BE2C (cell line): ENCODE measurements around the gene ZDHHC14.

ENCODE experiments used
- DNase-seq: peaks from one replicate; pipeline ENCODE4 v3.0.0-alpha.2; 2020
- H3K27me3 ChIP-seq: fragments of 250-450 bp; sonication (Bioruptor Pico); 2 replicates; pipeline ENCODE4 v1.5.1; 2020; ENCODE audit warnings: mild to moderate bottlenecking
- H3K36me3 ChIP-seq: fragments of 250-450 bp; sonication (Bioruptor Pico); 2 replicates; pipeline ENCODE4 v1.5.1; 2020; ENCODE audit warnings: mild to moderate bottlenecking
- H3K4me1 ChIP-seq: fragments of 250-450 bp; sonication (Bioruptor Pico); 2 replicates; pipeline ENCODE4 v1.5.1; 2020
- H3K4me3 ChIP-seq: 2 replicates; pipeline ENCODE4 v1.5.1; 2011; ENCODE audit warnings: low read depth, low read length
- H3K9me3 ChIP-seq: fragments of 250-450 bp; sonication (Bioruptor Pico); 2 replicates; pipeline ENCODE4 v1.5.1; 2020
- TF ChIP-seq, protein P1 (sequence below): IDR thresholded peaks from 2 replicates; pipeline ENCODE4 v1.5.1; 2012; ENCODE audit warnings: mild to moderate bottlenecking, low read depth, low read length

Gene ZDHHC14

DNA sequence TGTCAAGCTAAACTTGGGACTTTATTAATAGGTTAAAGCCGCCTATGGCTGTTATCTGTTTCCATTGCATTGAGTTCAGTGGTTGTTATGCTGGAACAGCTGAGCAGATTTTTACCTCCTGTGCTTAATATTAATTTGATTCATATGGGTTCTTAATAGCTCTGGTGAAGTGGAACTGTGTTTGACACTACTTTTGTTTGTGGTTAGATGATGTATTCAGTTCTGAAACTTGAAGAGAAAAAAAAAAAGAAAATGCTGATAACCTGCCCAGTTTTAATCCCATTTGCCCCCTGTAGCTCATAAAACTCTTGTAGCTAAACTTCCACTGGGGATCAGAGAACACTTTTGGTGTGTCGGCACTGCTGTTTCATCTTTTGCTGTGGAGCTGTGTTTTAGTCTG, 117.8 kb downstream of the ZDHHC14 start:
- H3K4me1 ChIP-seq = no peaks in the 10 kb centered on the region
- no peaks in the 10 kb centered on the region for H3K27me3 ChIP-seq
- H3K36me3 ChIP-seq = no peaks in the 10 kb centered on the region
- TF ChIP-seq, protein P1, sequence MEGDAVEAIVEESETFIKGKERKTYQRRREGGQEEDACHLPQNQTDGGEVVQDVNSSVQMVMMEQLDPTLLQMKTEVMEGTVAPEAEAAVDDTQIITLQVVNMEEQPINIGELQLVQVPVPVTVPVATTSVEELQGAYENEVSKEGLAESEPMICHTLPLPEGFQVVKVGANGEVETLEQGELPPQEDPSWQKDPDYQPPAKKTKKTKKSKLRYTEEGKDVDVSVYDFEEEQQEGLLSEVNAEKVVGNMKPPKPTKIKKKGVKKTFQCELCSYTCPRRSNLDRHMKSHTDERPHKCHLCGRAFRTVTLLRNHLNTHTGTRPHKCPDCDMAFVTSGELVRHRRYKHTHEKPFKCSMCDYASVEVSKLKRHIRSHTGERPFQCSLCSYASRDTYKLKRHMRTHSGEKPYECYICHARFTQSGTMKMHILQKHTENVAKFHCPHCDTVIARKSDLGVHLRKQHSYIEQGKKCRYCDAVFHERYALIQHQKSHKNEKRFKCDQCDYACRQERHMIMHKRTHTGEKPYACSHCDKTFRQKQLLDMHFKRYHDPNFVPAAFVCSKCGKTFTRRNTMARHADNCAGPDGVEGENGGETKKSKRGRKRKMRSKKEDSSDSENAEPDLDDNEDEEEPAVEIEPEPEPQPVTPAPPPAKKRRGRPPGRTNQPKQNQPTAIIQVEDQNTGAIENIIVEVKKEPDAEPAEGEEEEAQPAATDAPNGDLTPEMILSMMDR = no peak
- no peak for DNase-seq
- H3K9me3 ChIP-seq = no peaks in the 10 kb centered on the region
- no peak overlapping the region for H3K4me3 ChIP-seq

DNA sequence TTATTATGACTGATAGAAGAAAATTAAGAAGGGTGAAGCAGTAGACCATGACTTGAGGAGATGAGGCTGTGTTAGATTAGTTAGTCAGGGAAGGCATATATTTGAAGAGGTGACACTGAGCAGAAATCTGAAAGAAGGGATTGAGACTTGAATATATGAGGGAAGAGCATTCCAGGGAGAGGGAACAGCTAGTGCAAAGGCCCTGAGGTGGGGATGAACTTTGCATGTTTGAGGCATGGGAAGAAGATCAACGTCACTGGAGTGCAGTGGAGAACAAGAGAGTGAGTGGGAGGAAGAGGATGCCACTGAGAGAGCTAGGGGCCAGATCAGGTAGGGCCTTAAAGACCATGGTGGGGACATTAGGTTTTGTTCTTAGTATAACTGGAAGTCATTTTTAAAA, 119.0 kb downstream of the ZDHHC14 start:
- no peaks in the 10 kb centered on the region for H3K4me1 ChIP-seq
- no peak overlapping the region for H3K4me3 ChIP-seq
- TF ChIP-seq, protein P1 = no peak
- H3K9me3 ChIP-seq = no peaks in the 10 kb centered on the region
- H3K36me3 ChIP-seq = no peaks in the 10 kb centered on the region
- H3K27me3 ChIP-seq = no peaks in the 10 kb centered on the region
- no peak for DNase-seq

DNA sequence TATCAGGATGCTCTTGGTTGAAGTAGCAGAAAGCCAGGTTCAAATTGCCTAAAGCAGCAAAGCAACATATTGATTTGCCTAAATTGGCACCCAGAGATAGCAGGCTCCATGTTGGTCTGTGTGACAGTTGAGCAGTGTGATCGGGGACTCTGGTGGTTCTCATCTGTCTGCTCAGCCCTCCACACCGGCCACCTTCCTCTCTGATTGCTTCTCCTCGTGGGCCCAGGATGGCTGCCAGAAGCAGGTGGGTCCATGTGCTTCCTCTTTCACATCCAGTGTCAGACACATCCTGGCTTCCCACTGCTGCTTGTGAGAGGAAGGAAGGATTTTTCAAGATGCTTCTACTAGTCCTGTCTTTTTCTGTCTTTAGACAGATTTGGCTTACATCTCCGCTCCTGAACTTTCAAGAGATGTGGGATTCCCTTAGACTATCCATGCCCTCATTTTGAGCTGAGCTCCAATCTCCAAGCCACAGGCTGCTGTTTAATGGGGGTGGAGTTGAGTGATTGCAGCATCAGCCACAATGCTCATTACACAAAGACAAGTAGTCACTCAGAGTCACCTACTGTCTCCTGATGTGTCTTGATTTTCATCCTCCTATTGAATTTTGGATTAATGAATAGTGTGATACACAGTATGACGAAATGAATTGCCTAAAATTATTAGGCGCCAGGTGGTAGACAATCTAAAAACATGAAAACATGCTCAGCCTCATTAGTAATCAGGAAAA, 122.2 kb downstream of the ZDHHC14 start:
- no peaks in the 10 kb centered on the region for H3K36me3 ChIP-seq
- H3K4me3 ChIP-seq = no peak overlapping the region
- TF ChIP-seq, protein P1 = no peak
- no peaks in the 10 kb centered on the region for H3K9me3 ChIP-seq
- H3K4me1 ChIP-seq = no peaks in the 10 kb centered on the region
- no peaks in the 10 kb centered on the region for H3K27me3 ChIP-seq
- DNase-seq = no peak

DNA sequence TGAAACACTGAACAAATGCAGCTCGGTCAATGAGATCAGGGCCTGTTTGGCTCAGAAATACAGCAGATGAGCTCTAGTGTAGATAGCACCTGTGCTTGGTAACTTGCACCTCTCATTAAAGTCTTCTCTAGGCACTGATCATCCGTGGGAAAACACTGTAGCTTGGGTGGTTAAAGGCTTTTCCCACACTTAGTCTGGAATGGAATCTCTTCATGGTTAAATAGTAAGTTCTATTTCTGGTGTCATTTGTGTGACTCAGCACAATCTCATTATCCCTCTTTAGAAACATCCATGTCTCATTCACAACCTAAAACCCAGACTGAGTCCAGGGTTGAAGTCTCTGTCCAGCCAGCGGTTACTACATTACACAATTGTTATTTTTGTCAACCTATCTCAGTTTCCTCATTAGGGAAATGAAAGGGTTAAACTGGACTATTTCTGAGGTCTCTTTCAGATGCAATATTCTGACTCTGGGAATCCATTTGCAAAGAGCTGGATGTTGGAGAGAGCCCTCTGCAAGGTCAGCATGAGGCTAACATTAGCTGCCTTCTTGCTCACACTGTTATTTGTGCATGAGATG, 125.0 kb downstream of the ZDHHC14 start:
- no peak for DNase-seq
- H3K4me1 ChIP-seq = no peaks in the 10 kb centered on the region
- no peaks in the 10 kb centered on the region for H3K27me3 ChIP-seq

DNA sequence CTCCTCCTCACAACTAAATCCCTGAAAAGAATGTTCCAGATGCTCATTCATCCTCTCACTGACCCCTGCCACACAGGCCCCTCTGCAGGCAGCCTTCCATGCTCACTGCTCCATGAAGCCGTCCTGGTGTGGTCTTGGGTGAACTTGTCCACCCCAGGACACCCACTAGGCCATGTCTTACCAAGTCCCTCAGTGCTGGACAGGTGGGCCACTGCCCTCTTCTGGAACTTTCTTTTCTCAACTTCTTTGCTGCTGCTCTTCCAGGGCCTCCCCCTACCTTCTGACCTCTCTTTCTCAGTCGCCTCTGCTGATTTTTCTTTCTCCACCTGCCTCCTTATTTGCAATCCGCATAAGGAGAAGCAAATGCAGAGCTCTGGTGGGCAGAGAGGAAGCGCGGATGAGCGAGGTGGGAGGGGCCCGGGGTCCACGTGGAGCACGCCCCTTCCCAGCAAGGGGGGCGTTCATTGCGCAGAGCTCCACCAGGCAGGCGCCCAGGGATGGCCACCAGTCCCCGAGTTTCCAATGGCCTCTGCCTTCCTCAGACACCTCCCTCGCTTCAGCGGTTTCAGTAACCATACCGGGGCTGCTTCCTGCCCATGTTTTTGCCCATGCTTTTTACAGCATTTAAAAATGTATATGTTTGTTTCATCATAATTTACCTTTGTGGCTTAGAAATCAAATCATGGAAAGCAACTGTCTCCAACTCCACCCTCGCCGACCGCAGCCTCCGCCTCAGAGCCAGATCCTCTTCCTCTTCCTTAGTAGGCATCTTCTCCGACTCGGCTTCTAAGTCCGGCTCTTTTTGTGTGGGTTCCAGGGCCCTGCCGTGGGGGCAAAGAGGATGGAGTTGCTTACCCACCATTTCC, 129.6 kb downstream of the ZDHHC14 start:
- Histone ChIP-seq H3K4me1 (peaks cover 4% of the 10 kb centered on the region; the same call in 1 of the 2 replicates), H3K36me3 (no peaks in the 10 kb centered on the region), H3K4me3 (no peak overlapping the region), H3K27me3 (no peaks in the 10 kb centered on the region), H3K9me3 (no peaks in the 10 kb centered on the region)
- TF ChIP-seq, protein P1 = no peak
- DNase-seq = no peak

More for the DNA sequence above, 125.0 kb downstream of the ZDHHC14 start:
- Histone ChIP-seq H3K9me3 (no peaks in the 10 kb centered on the region), H3K36me3 (no peaks in the 10 kb centered on the region), H3K4me3 (no peak overlapping the region)
- TF ChIP-seq, protein P1 = no peak
